K562 (cell line): ENCODE data around the gene UBXN4. TPM values are rescaled to one million over a fixed set of nuclear protein-coding genes. Genes with fewer than 3 reads are reported as not detected.
"Not testable (repeated sequence)": the region's sequence is repeated elsewhere in the genome, so short reads cannot be mapped to it uniquely, and the experiment has no call there.

Experiments used
- ATAC-seq: fragments of 200-7000 bp; cut with Tn5 transposase; 3 replicates; pipeline ENCODE4 v1.9.1; 2020; ENCODE audit warnings: moderate library complexity
- BruUV-seq: library from RNA; stranded (reverse); fragments of 400-500 nt; replicated peaks from 2 replicates; lab custom pipeline; 2021; lab: Mats Ljungman, UMichigan
- CTCF ChIA-PET: fragments of 300-600 bp; formaldehyde crosslinking; extraction: SDS; loops from one replicate; lab custom pipeline; 2021; ENCODE audit warnings: low intra/inter-chr PET ratio; lab: Yijun Ruan, JAX
- POLR2A ChIA-PET: fragments of 300-600, 350-650 bp; sonication (Branson Sonifier 250); formaldehyde crosslinking; extraction: SDS; loops from one replicate; lab custom pipeline; 2021; ENCODE audit warnings: antibody characterized with exemption, inconsistent platforms; lab: Yijun Ruan, JAX
- DNase-seq, 4 experiments: peaks; one replicate each; pipeline versions ENCODE4 v3.0.0 to v3.0.0-alpha.2; 2011 to 2018; ENCODE audit warnings: low spot score in 3 of 4, mixed read lengths in 3 of 4; ENCODE audit errors: extremely low read depth in 1 of 4
- FAIRE-seq: peaks from 2 replicates; lab custom pipeline; 2011; peaks lifted over from hg19 to GRCh38; lab: Jason Lieb, UNC
- H2AFZ ChIP-seq: 2 replicates; pipeline ENCODE4 v1.6.0; 2011; ENCODE audit warnings: low read depth, low read length, control low read depth, inconsistent platforms
- H3K27ac ChIP-seq: fragments of 200-600 bp; 3 replicates; pipeline ENCODE4 v1.8.0; 2011; ENCODE audit warnings: low read depth, mild to moderate bottlenecking, control low read depth, inconsistent platforms, low read length, moderate library complexity, mixed read lengths; ENCODE audit errors: extremely low read depth
- H3K27me3 ChIP-seq, 2 experiments: fragments of 300-600 bp in 1 of 2; 2 replicates in 1 of 2; 3 replicates in 1 of 2; pipeline versions ENCODE4 v1.6.0 to v1.8.0; 2011; ENCODE audit warnings: inconsistent platforms in 2 of 2, low read length in 2 of 2, mild to moderate bottlenecking in 1 of 2, mixed read lengths in 1 of 2, moderate library complexity in 1 of 2; ENCODE audit not compliant: control insufficient read depth in 2 of 2, insufficient read depth in 2 of 2
- H3K36me3 ChIP-seq: fragments of 300-600 bp; 3 replicates; pipeline ENCODE4 v1.8.0; 2011; ENCODE audit warnings: mild to moderate bottlenecking, low read length, inconsistent platforms; ENCODE audit not compliant: control insufficient read depth, insufficient read depth
- H3K4me1 ChIP-seq, 2 experiments: fragments of 200-600 bp in 1 of 2; replicated peaks in 1 of 2; 2 replicates in 1 of 2; 3 replicates in 1 of 2; pipeline versions ENCODE4 v1.5.1 to v1.8.0; 2011; ENCODE audit warnings: inconsistent platforms in 2 of 2, low read length in 2 of 2, mild to moderate bottlenecking in 1 of 2, mixed read lengths in 1 of 2, moderate library complexity in 1 of 2; ENCODE audit not compliant: control insufficient read depth in 2 of 2, insufficient read depth in 2 of 2
- H3K4me2 ChIP-seq: 2 replicates; pipeline ENCODE4 v1.6.1; 2011; ENCODE audit warnings: low read length, control low read depth, inconsistent platforms, mixed read lengths; ENCODE audit not compliant: insufficient read depth
- H3K4me3 ChIP-seq: fragments of 200-600 bp; sonication (generic), shearing (Covaris generic); 2 replicates; pipeline ENCODE4 v1.5.1; 2016; ENCODE audit warnings: control low read depth, inconsistent platforms
- H3K79me2 ChIP-seq: fragments of 200-600 bp; 3 replicates; pipeline ENCODE4 v1.8.0; 2011; ENCODE audit warnings: low read length, inconsistent platforms; ENCODE audit not compliant: control insufficient read depth, insufficient read depth
- H3K9ac ChIP-seq, 2 experiments: 2 replicates each; pipeline versions ENCODE4 v1.6.0 to v1.6.1; 2011; ENCODE audit warnings: low read depth in 2 of 2, low read length in 2 of 2, control low read depth in 1 of 2, inconsistent platforms in 1 of 2, mild to moderate bottlenecking in 1 of 2, mixed read lengths in 1 of 2; ENCODE audit not compliant: insufficient read depth in 1 of 2
- H3K9me1 ChIP-seq: one replicate; pipeline ENCODE4 v1.6.0; 2011; ENCODE audit warnings: inconsistent platforms, mild to moderate bottlenecking, low read length, moderate library complexity; ENCODE audit not compliant: control insufficient read depth, insufficient read depth
- H3K9me3 ChIP-seq: replicated peaks from 2 replicates; pipeline ENCODE4 v1.5.1; 2011; ENCODE audit warnings: low read depth, low read length, inconsistent platforms; ENCODE audit not compliant: control insufficient read depth, insufficient read depth
- H4K20me1 ChIP-seq: replicated peaks from 2 replicates; pipeline ENCODE4 v1.6.1; 2011; ENCODE audit warnings: low read length, inconsistent platforms, mixed read lengths; ENCODE audit not compliant: control insufficient read depth, insufficient read depth
- ZNF384 ChIP-seq: IDR thresholded peaks from 2 replicates; pipeline ENCODE4 v1.6.1; 2012; ENCODE audit warnings: low read depth, low read length, improper control_type of control experiment
- WGBS: fragments of 100-300 bp; shearing (Covaris generic); methylation state at CpG from one replicate; pipeline ENCODE4 v1.1.6; 2016; ENCODE audit warnings: low coverage, mixed read lengths; ENCODE audit not compliant: insufficient coverage; ENCODE audit errors: missing lambda C conversion rate; 5-methylcytosine and 5-hydroxymethylcytosine counted together
- in situ Hi-C: fragments of 300-500 bp; cut with MboI; formaldehyde crosslinking; loops from 4 replicates; pipeline ENCODE4 v1.15.0; 2018; ENCODE audit warnings: inconsistent platforms, mixed read lengths
- intact Hi-C: fragments of 100-400 bp; cut with micrococcal nuclease; formaldehyde crosslinking; loops from 2 replicates; pipeline ENCODE4 v1.14.2; 2022
- polyA plus RNA-seq, 8 experiments: library from polyadenylated mRNA; depleted of rRNA in 4 of 8; stranded (reverse) in 5 of 8; unstranded in 3 of 8; fragments of >200 nt; fragmentation: Nextera tagmentation in 2 of 8; fragmentation: Illumina TruSeq in 1 of 8; extraction: Ambion mirVana in 2 of 8; extraction: Trizol in 1 of 8; gene quantifications; 2 replicates each; pipeline versions ENCODE4 v1.2.1 to v1.2.3, GENCODE V29; 2011 to 2014; ENCODE audit warnings: inconsistent platforms in 1 of 8, missing spikeins in 1 of 8
- total RNA-seq, 7 experiments: library from RNA; depleted of rRNA in 6 of 7; stranded (reverse); fragments of >200 nt in 6 of 7; fragmentation: Illumina TruSeq in 2 of 7; extraction: Trizol in 2 of 7; gene quantifications; 2 replicates each; pipeline versions ENCODE4 v1.2.1 to v1.2.3, GENCODE V29; 2011 to 2021; ENCODE audit warnings: low replicate concordance in 1 of 7
- TF ChIP-seq, protein P1 (sequence below): sonication (generic); formaldehyde crosslinking; IDR thresholded peaks from 2 replicates; pipeline ENCODE4 v1.8.0; 2022; ENCODE audit warnings: mild to moderate bottlenecking, missing genetic modification reagents
- TF ChIP-seq, protein P2 (sequence below), 3 experiments: IDR thresholded peaks in 2 of 3; conservative IDR thresholded peaks in 1 of 3; 2 replicates each; pipeline ENCODE4 v1.5.1; 2011 to 2012; ENCODE audit warnings: low read length in 3 of 3, mild to moderate bottlenecking in 3 of 3, control low read depth in 2 of 3, improper control_type of control experiment in 1 of 3, inconsistent platforms in 1 of 3, low read depth in 1 of 3, mixed read lengths in 1 of 3, moderate library complexity in 1 of 3; ENCODE audit not compliant: insufficient read depth in 2 of 3

The UBXN4 gene
- total and polyA plus RNA-seq, 9 of the 15 experiments (the other 6 are each of a cell fraction or from before 2014, with no cell fraction given) = 30.4 to 127 (median 55.3) TPM

GRCh38 chr2:135792401-135793150 lies 50.9 kb downstream of the UBXN4 start (continued):
- TF ChIP-seq, protein P1, sequence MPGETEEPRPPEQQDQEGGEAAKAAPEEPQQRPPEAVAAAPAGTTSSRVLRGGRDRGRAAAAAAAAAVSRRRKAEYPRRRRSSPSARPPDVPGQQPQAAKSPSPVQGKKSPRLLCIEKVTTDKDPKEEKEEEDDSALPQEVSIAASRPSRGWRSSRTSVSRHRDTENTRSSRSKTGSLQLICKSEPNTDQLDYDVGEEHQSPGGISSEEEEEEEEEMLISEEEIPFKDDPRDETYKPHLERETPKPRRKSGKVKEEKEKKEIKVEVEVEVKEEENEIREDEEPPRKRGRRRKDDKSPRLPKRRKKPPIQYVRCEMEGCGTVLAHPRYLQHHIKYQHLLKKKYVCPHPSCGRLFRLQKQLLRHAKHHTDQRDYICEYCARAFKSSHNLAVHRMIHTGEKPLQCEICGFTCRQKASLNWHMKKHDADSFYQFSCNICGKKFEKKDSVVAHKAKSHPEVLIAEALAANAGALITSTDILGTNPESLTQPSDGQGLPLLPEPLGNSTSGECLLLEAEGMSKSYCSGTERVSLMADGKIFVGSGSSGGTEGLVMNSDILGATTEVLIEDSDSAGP (CRISPR knock-in tag) = no peak

DNA sequence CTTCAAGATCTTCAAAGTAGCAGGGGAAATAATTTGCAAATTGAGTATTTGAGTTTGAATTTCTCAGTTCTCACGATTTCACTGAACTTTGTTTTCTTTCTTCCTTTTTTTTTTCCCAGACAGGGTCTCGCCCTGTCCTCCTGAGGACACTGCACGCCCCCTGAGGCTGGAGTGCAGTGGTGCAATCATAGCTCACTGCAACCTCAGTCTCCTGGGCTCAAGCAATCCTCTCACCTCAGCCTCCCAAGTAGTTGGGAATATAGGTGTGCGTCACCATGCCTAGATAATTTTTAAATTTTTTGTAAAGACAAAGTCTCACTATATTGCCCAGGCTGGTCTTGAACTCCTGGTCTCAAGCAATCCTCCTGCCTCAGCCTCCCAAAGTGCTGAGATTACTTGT lies 54.0 kb downstream of the UBXN4 start:
- intact Hi-C loops = loop anchor here (5.0 kb wide), 1 partner anchor 323 kb away; no protein-coding TSS in a partner anchor
- H3K27ac ChIP-seq, H3K4me1 ChIP-seq, H2AFZ ChIP-seq, CTCF ChIA-PET, BruUV-seq, H3K9me3 ChIP-seq, H3K4me2 ChIP-seq, H3K36me3 ChIP-seq, DNase-seq, H3K27me3 ChIP-seq, FAIRE-seq, H3K79me2 ChIP-seq, H3K9ac ChIP-seq, H4K20me1 ChIP-seq, H3K9me1 ChIP-seq, H3K4me3 ChIP-seq: not testable (repeated sequence)
- 39% methylated on average over 4 of the region's 4 CpGs for WGBS
- in situ Hi-C loops = loop anchor here (10.0 kb wide), 1 partner anchor 801 kb away; no protein-coding TSS in a partner anchor
- POLR2A ChIA-PET = interaction anchor here (1.1 kb wide), 1 partner anchor 46 kb away, joined by 3 read pairs; no protein-coding TSS in a partner anchor
- TF ChIP-seq ZNF384 = 0 out of 2 replicates have a peak, but pooled peaks have one; percentile 35
- TF ChIP-seq, protein P2, sequence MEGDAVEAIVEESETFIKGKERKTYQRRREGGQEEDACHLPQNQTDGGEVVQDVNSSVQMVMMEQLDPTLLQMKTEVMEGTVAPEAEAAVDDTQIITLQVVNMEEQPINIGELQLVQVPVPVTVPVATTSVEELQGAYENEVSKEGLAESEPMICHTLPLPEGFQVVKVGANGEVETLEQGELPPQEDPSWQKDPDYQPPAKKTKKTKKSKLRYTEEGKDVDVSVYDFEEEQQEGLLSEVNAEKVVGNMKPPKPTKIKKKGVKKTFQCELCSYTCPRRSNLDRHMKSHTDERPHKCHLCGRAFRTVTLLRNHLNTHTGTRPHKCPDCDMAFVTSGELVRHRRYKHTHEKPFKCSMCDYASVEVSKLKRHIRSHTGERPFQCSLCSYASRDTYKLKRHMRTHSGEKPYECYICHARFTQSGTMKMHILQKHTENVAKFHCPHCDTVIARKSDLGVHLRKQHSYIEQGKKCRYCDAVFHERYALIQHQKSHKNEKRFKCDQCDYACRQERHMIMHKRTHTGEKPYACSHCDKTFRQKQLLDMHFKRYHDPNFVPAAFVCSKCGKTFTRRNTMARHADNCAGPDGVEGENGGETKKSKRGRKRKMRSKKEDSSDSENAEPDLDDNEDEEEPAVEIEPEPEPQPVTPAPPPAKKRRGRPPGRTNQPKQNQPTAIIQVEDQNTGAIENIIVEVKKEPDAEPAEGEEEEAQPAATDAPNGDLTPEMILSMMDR (IDR thresholded peaks at IDR 0.05 in 2 of 3, conservative IDR thresholded peaks at IDR 0.05 in 1 of 3; ENCODE audit: insufficient read depth in 2 of 3, low read depth in 1 of 3, low read length in 3 of 3) = peak in 2 of 3 experiments; percentile 16 to 25; a peak in 2 of 6 replicates
- ATAC-seq = peak; percentile 50
